GM12878 (cell line): ENCODE results near the gene STAMBP. TPM values are rescaled to one million over a fixed set of nuclear protein-coding genes. Genes with fewer than 3 reads are reported as not detected.

Source experiments
- ATAC-seq: fragments of 200-7000 bp; cut with Tn5 transposase; 3 replicates; pipeline ENCODE4 v1.9.1; 2020; ENCODE audit warnings: mild to moderate bottlenecking, moderate library complexity
- BruUV-seq: library from RNA; stranded (reverse); fragments of 400-500 nt; replicated peaks from 2 replicates; lab custom pipeline; 2021; lab: Mats Ljungman, UMichigan
- CTCF ChIA-PET: fragments of 300-600 bp; sonication (Branson Sonifier 250); formaldehyde crosslinking; extraction: SDS; loops from one replicate; lab custom pipeline; 2021; ENCODE audit warnings: inconsistent platforms; lab: Yijun Ruan, JAX
- POLR2A ChIA-PET: fragments of 350-600 bp; formaldehyde crosslinking; extraction: SDS; loops from one replicate; lab custom pipeline; 2021; ENCODE audit warnings: inconsistent platforms; lab: Charles Lee
- RAD21 ChIA-PET: fragments of 300-600 bp; sonication (Branson Sonifier 250); formaldehyde crosslinking; loops from one replicate; lab custom pipeline; 2023; ENCODE audit warnings: antibody characterized with exemption; ENCODE audit not compliant: unreplicated experiment; lab: Charles Lee
- SMC1A ChIA-PET: fragments of 300-600 bp; sonication (Branson Sonifier 250); formaldehyde crosslinking; loops from one replicate; lab custom pipeline; 2023; ENCODE audit not compliant: unreplicated experiment, uncharacterized antibody; lab: Charles Lee
- DNase-seq: peaks from one replicate; pipeline ENCODE4 v3.0.0-alpha.2; 2011; ENCODE audit warnings: low read depth, low spot score
- FAIRE-seq: peaks from 3 replicates; lab custom pipeline; 2011; peaks lifted over from hg19 to GRCh38; lab: Jason Lieb, UNC
- H2AFZ ChIP-seq: 2 replicates; pipeline ENCODE4 v1.6.0; 2011; ENCODE audit warnings: low read depth, low read length, control low read depth; ENCODE audit not compliant: control insufficient read depth
- H3K27ac ChIP-seq: 2 replicates; pipeline ENCODE4 v1.5.1; 2011; ENCODE audit warnings: control low read depth; ENCODE audit not compliant: control insufficient read depth, insufficient read depth
- H3K27me3 ChIP-seq, 2 experiments: replicated peaks in 1 of 2; 2 replicates each; pipeline versions ENCODE4 v1.6.0 to v1.6.1; 2011; ENCODE audit warnings: low read length in 1 of 2; ENCODE audit not compliant: control insufficient read depth in 2 of 2, insufficient read depth in 2 of 2
- H3K36me3 ChIP-seq, 2 experiments: 2 replicates each; pipeline ENCODE4 v1.5.1; 2011; ENCODE audit warnings: low read length in 1 of 2; ENCODE audit not compliant: control insufficient read depth in 2 of 2, insufficient read depth in 2 of 2
- H3K4me1 ChIP-seq: 2 replicates; pipeline ENCODE4 v1.6.1; 2011; ENCODE audit warnings: mild to moderate bottlenecking, low read length, moderate library complexity, mixed read lengths; ENCODE audit not compliant: control insufficient read depth, insufficient read depth
- H3K4me2 ChIP-seq: 2 replicates; pipeline ENCODE4 v1.6.0; 2011; ENCODE audit warnings: control low read depth; ENCODE audit not compliant: control insufficient read depth, insufficient read depth
- H3K4me3 ChIP-seq: fragments of 200-600 bp; sonication (generic); 2 replicates; pipeline ENCODE4 v1.5.1; 2016
- H3K79me2 ChIP-seq: 2 replicates; pipeline ENCODE4 v1.6.0; 2011; ENCODE audit warnings: low read length; ENCODE audit not compliant: control insufficient read depth, insufficient read depth
- H3K9ac ChIP-seq: 2 replicates; pipeline ENCODE4 v1.8.0; 2011; ENCODE audit warnings: low read length, control low read depth, mixed read lengths; ENCODE audit not compliant: control insufficient read depth, insufficient read depth
- H3K9me3 ChIP-seq: replicated peaks from 3 replicates; pipeline ENCODE4 v1.5.1; 2011; ENCODE audit warnings: mild to moderate bottlenecking, low read length; ENCODE audit not compliant: control insufficient read depth, insufficient read depth
- H4K20me1 ChIP-seq: 2 replicates; pipeline ENCODE4 v1.6.0; 2011; ENCODE audit not compliant: control insufficient read depth, insufficient read depth
- CHD2 ChIP-seq: IDR thresholded peaks from 2 replicates; pipeline ENCODE4 v1.6.1; 2011; ENCODE audit warnings: low read depth, low read length, improper control_type of control experiment, borderline replicate concordance
- HDGF ChIP-seq: fragments of 450-650 bp; IDR thresholded peaks from 2 replicates; pipeline ENCODE4 v1.6.1; 2016; ENCODE audit warnings: antibody characterized with exemption
- LARP7 ChIP-seq: fragments of 450-650 bp; IDR thresholded peaks from 2 replicates; pipeline ENCODE4 v1.6.1; 2017; ENCODE audit warnings: mild to moderate bottlenecking
- MXI1 ChIP-seq: fragments of 150-350 bp; IDR thresholded peaks from 2 replicates; pipeline ENCODE4 v1.6.1; 2011; ENCODE audit warnings: low read depth, mild to moderate bottlenecking, inconsistent platforms, low read length, improper control_type of control experiment
- SP1 ChIP-seq: IDR thresholded peaks from one replicate; pipeline ENCODE4 v1.6.1; 2011; ENCODE audit warnings: low read depth, low read length
- SRF ChIP-seq, 2 experiments: IDR thresholded peaks; 2 replicates each; pipeline ENCODE4 v1.6.1; 2011; ENCODE audit warnings: low read depth in 2 of 2, low read length in 2 of 2, mild to moderate bottlenecking in 1 of 2, moderate library complexity in 1 of 2
- TCF12 ChIP-seq: IDR thresholded peaks from 2 replicates; pipeline ENCODE4 v1.6.1; 2011; ENCODE audit warnings: low read depth, mild to moderate bottlenecking, low read length
- WRNIP1 ChIP-seq: IDR thresholded peaks from 2 replicates; pipeline ENCODE4 v1.6.1; 2011; ENCODE audit warnings: low read depth, low read length, improper control_type of control experiment, borderline replicate concordance
- ZNF384 ChIP-seq: IDR thresholded peaks from 2 replicates; pipeline ENCODE4 v1.6.1; 2012; ENCODE audit warnings: low read depth, mild to moderate bottlenecking, low read length, improper control_type of control experiment, borderline replicate concordance
- WGBS: methylation state at CpG from one replicate; pipeline ENCODE4 v1.1.6; 2016; ENCODE audit warnings: low lambda C conversion rate; ENCODE audit not compliant: insufficient replicate concordance, insufficient coverage; ENCODE audit errors: missing lambda C conversion rate; 5-methylcytosine and 5-hydroxymethylcytosine counted together
- in situ Hi-C: fragments of 300-500 bp; cut with MboI; formaldehyde crosslinking; loops from 9 replicates; pipeline ENCODE4 v1.14.3; 2018; ENCODE audit warnings: mixed read lengths
- intact Hi-C: fragments of 100-400 bp; cut with micrococcal nuclease; formaldehyde crosslinking; loops from one replicate; pipeline ENCODE4 v1.14.2; 2022; ENCODE audit not compliant: unreplicated experiment
- polyA plus RNA-seq, 11 experiments: library from polyadenylated mRNA; depleted of rRNA in 4 of 11; unstranded in 6 of 11; stranded (reverse) in 5 of 11; fragments of >200 nt; fragmentation: Nextera tagmentation in 4 of 11; fragmentation: Illumina TruSeq in 1 of 11; extraction: Ambion mirVana in 4 of 11; extraction: Trizol in 1 of 11; gene quantifications; 1 replicate in 1 of 11; 2 replicates in 10 of 11; pipeline versions ENCODE4 v1.2.1 to v1.2.3, GENCODE V29; 2011 to 2016; ENCODE audit warnings: inconsistent platforms in 2 of 11, missing spikeins in 2 of 11, low read depth in 1 of 11
- total RNA-seq, 4 experiments: library from RNA; depleted of rRNA in 3 of 4; stranded (reverse); fragments of >200 nt in 3 of 4; fragmentation: Illumina TruSeq in 1 of 4; extraction: Trizol in 1 of 4; gene quantifications; 2 replicates each; pipeline versions ENCODE4 v1.2.1 to v1.2.3, GENCODE V29; 2013 to 2021
- TF ChIP-seq, protein P1 (sequence below): fragments of 450-650 bp; formaldehyde crosslinking; IDR thresholded peaks from 2 replicates; pipeline ENCODE4 v1.4.0; 2020; ENCODE audit warnings: mild to moderate bottlenecking, moderate library complexity
- TF ChIP-seq, protein P2 (sequence below): IDR thresholded peaks from 2 replicates; pipeline ENCODE4 v1.6.1; 2012; ENCODE audit warnings: mild to moderate bottlenecking, low read depth, low read length
- TF ChIP-seq, protein P3 (sequence below): fragments of 450-650 bp; IDR thresholded peaks from 2 replicates; pipeline ENCODE4 v1.6.1; 2017; ENCODE audit warnings: low read depth, mild to moderate bottlenecking, moderate library complexity
- TF ChIP-seq, protein P4 (sequence below): IDR thresholded peaks from 2 replicates; pipeline ENCODE4 v1.6.1; 2011; ENCODE audit warnings: low read depth, low read length, improper control_type of control experiment, borderline replicate concordance

Gene STAMBP
- total and polyA plus RNA-seq, 10 of the 15 experiments (the other 5 are each of a cell fraction or from before 2014, with no cell fraction given): 38.9 to 84.1 (median 69.7) TPM

DNA sequence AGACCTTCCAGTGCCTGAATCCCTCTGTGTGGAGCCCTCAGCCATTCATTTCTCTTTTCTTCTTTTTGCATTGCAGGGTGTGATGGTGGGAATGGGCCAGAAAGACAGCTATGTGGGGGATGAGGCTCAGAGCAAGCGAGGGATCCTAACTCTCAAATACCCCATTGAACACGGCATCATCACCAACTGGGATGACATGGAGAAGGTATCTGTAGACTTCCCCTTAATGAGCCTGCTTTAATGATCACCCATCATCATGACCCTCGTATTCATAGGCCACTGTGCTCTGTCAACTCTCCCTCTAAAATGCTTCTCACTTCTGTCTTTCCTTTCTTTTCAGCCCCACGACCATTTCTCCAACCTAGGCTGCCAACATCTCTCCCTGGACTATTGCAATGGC lies 73.5 kb downstream of the STAMBP start (continued):
- TF ChIP-seq TCF12: no peak

DNA sequence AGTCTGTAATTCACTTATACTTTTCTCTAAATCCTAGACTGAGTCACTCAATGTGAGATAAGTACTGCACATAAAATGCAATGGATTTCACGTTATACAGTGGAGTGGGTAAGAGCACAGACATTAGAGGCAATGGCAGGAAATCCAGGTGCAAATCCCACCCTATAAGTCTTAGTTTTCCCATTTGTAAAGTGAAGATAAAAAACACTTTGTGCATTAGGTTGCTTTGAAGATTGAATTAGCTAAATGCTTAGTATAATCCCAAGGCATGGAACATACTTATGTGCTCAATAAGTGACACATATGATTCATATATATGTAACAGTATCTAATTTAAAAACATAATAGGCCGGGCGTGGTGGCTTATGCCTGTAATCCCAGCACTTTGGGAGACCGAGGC lies 74.6 kb downstream of the STAMBP start:
- ChIA-PET POLR2A (interaction anchor here (0.7 kb wide), 1 partner anchor 247 kb away, joined by 3 read pairs; no protein-coding TSS in a partner anchor), RAD21 (interaction anchor here (1.6 kb wide), 1 partner anchor 79 kb away, joined by 4 read pairs; no protein-coding TSS in a partner anchor), CTCF (interaction anchor here (1.0 to 2.7 kb wide), 6 partner anchors 33 to 92 kb away, joined by 3 to 9 read pairs (median 4); no protein-coding TSS in a partner anchor), SMC1A (interaction anchor here (1.0 to 1.8 kb wide), 3 partner anchors 51 to 245 kb away, joined by 3 to 4 read pairs (median 3); no protein-coding TSS in a partner anchor)
- Histone ChIP-seq H3K79me2 (no peaks in the 10 kb centered on the region), H3K27ac (no peak overlapping the region), H3K36me3 (no peaks in the 10 kb centered on the region), H3K4me3 (no peak overlapping the region), H2AFZ (no peak overlapping the region), H3K9ac (no peak overlapping the region), H3K4me2 (no peak overlapping the region), H4K20me1 (no peaks in the 10 kb centered on the region), H3K9me3 (no peaks in the 10 kb centered on the region), H3K27me3 (no peaks in the 10 kb centered on the region; a peak in 1 of 4 replicates), H3K4me1 (no peaks in the 10 kb centered on the region)
- DNase-seq (no peak), ATAC-seq (no peak), FAIRE-seq (no peak)
- intact Hi-C loops: no loop called here
- in situ Hi-C loops: no loop called here
- no TSS peak for BruUV-seq
- 38% methylated on average over 4 of the region's 4 CpGs for WGBS
- TF ChIP-seq, protein P1, sequence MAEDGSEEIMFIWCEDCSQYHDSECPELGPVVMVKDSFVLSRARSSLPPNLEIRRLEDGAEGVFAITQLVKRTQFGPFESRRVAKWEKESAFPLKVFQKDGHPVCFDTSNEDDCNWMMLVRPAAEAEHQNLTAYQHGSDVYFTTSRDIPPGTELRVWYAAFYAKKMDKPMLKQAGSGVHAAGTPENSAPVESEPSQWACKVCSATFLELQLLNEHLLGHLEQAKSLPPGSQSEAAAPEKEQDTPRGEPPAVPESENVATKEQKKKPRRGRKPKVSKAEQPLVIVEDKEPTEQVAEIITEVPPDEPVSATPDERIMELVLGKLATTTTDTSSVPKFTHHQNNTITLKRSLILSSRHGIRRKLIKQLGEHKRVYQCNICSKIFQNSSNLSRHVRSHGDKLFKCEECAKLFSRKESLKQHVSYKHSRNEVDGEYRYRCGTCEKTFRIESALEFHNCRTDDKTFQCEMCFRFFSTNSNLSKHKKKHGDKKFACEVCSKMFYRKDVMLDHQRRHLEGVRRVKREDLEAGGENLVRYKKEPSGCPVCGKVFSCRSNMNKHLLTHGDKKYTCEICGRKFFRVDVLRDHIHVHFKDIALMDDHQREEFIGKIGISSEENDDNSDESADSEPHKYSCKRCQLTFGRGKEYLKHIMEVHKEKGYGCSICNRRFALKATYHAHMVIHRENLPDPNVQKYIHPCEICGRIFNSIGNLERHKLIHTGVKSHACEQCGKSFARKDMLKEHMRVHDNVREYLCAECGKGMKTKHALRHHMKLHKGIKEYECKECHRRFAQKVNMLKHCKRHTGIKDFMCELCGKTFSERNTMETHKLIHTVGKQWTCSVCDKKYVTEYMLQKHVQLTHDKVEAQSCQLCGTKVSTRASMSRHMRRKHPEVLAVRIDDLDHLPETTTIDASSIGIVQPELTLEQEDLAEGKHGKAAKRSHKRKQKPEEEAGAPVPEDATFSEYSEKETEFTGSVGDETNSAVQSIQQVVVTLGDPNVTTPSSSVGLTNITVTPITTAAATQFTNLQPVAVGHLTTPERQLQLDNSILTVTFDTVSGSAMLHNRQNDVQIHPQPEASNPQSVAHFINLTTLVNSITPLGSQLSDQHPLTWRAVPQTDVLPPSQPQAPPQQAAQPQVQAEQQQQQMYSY: no peak
- TF ChIP-seq MXI1: no peak
- TF ChIP-seq, protein P2, sequence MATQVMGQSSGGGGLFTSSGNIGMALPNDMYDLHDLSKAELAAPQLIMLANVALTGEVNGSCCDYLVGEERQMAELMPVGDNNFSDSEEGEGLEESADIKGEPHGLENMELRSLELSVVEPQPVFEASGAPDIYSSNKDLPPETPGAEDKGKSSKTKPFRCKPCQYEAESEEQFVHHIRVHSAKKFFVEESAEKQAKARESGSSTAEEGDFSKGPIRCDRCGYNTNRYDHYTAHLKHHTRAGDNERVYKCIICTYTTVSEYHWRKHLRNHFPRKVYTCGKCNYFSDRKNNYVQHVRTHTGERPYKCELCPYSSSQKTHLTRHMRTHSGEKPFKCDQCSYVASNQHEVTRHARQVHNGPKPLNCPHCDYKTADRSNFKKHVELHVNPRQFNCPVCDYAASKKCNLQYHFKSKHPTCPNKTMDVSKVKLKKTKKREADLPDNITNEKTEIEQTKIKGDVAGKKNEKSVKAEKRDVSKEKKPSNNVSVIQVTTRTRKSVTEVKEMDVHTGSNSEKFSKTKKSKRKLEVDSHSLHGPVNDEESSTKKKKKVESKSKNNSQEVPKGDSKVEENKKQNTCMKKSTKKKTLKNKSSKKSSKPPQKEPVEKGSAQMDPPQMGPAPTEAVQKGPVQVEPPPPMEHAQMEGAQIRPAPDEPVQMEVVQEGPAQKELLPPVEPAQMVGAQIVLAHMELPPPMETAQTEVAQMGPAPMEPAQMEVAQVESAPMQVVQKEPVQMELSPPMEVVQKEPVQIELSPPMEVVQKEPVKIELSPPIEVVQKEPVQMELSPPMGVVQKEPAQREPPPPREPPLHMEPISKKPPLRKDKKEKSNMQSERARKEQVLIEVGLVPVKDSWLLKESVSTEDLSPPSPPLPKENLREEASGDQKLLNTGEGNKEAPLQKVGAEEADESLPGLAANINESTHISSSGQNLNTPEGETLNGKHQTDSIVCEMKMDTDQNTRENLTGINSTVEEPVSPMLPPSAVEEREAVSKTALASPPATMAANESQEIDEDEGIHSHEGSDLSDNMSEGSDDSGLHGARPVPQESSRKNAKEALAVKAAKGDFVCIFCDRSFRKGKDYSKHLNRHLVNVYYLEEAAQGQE: no peak
- TF ChIP-seq WRNIP1: no peak
- no peak for TF ChIP-seq SP1
- TF ChIP-seq, protein P3, sequence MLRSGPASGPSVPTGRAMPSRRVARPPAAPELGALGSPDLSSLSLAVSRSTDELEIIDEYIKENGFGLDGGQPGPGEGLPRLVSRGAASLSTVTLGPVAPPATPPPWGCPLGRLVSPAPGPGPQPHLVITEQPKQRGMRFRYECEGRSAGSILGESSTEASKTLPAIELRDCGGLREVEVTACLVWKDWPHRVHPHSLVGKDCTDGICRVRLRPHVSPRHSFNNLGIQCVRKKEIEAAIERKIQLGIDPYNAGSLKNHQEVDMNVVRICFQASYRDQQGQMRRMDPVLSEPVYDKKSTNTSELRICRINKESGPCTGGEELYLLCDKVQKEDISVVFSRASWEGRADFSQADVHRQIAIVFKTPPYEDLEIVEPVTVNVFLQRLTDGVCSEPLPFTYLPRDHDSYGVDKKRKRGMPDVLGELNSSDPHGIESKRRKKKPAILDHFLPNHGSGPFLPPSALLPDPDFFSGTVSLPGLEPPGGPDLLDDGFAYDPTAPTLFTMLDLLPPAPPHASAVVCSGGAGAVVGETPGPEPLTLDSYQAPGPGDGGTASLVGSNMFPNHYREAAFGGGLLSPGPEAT: no peak
- no peak for TF ChIP-seq HDGF
- TF ChIP-seq ZNF384: no peak
- TF ChIP-seq SRF (IDR thresholded peaks at IDR 0.05; ENCODE audit: low read depth in 2 of 2, low read length in 2 of 2): no peak
- TF ChIP-seq LARP7: no peak
- TF ChIP-seq, protein P4, sequence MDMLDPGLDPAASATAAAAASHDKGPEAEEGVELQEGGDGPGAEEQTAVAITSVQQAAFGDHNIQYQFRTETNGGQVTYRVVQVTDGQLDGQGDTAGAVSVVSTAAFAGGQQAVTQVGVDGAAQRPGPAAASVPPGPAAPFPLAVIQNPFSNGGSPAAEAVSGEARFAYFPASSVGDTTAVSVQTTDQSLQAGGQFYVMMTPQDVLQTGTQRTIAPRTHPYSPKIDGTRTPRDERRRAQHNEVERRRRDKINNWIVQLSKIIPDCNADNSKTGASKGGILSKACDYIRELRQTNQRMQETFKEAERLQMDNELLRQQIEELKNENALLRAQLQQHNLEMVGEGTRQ: no peak
- no peak for TF ChIP-seq CHD2
